Type B pancreatic cell (in vitro differentiated cells): ENCODE results near the gene WARS2. TPM values are rescaled to one million over a fixed set of nuclear protein-coding genes. Genes with fewer than 3 reads are reported as not detected.

Source experiments
- DNase-seq: peaks from one replicate; pipeline ENCODE4 v3.0.0; 2021; ENCODE audit warnings: mixed read lengths; ENCODE audit not compliant: unreplicated experiment; ENCODE audit errors: extremely low spot score
- H3K27ac Mint-ChIP-seq: 2 replicates; pipeline ENCODE4 v1.8.0; 2021; ENCODE audit warnings: mild to moderate bottlenecking, mixed read lengths
- H3K27me3 Mint-ChIP-seq: 2 replicates; pipeline ENCODE4 v1.8.0; 2021; ENCODE audit warnings: mixed read lengths
- H3K36me3 Mint-ChIP-seq: 2 replicates; pipeline ENCODE4 v1.8.0; 2021; ENCODE audit warnings: mixed read lengths
- H3K4me1 Mint-ChIP-seq: one replicate; pipeline ENCODE4 v1.8.0; 2021; ENCODE audit warnings: mixed read lengths; ENCODE audit not compliant: unreplicated experiment
- H3K4me3 Mint-ChIP-seq: 2 replicates; pipeline ENCODE4 v1.8.0; 2021; ENCODE audit warnings: mild to moderate bottlenecking, mixed read lengths
- H3K9me3 Mint-ChIP-seq: 2 replicates; pipeline ENCODE4 v1.8.0; 2021; ENCODE audit warnings: mixed read lengths
- CTCF ChIP-seq: fragments of 200-600 bp; sonication (generic); conservative IDR thresholded peaks from 2 replicates; pipeline ENCODE4 v1.5.0; 2021; ENCODE audit warnings: antibody characterized with exemption, mild to moderate bottlenecking
- total RNA-seq: library from RNA; stranded (reverse); gene quantifications from 2 replicates; pipeline ENCODE4 v1.2.1, GENCODE V29; 2021; ENCODE audit warnings: low replicate concordance

Gene WARS2
- total RNA-seq, 1 donor from 2014 or later: 13.8 TPM

DNA sequence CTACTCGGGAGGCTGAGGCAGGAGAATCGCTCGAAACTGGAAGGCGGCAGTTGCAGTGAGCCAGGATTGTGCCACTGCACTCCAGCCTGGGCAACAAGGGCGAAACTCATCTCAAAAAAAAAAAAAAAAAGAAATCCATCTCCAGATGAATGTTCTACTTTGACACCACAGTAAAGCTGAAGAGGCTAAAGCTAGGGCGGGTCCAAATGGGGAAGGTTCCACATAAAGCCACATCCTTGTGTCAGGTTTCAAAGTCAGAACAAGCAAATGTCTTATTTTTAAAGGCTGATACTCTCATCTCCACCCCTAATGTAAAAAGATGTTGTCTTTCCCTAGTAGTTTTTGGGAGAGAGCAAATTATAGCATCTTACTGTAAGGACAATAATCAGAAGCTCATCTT is 4.4 kb upstream of the WARS2 start:
- peaks cover 16% of the 10 kb centered on the region for H3K36me3 Mint-ChIP-seq
- H3K4me1 Mint-ChIP-seq: peaks cover 16% of the 10 kb centered on the region
- no peak for TF ChIP-seq CTCF
- no peak overlapping the region for H3K27ac Mint-ChIP-seq
- H3K27me3 Mint-ChIP-seq: no peaks in the 10 kb centered on the region
- DNase-seq: no peak
- H3K4me3 Mint-ChIP-seq: no peak overlapping the region
- H3K9me3 Mint-ChIP-seq: no peaks in the 10 kb centered on the region

DNA sequence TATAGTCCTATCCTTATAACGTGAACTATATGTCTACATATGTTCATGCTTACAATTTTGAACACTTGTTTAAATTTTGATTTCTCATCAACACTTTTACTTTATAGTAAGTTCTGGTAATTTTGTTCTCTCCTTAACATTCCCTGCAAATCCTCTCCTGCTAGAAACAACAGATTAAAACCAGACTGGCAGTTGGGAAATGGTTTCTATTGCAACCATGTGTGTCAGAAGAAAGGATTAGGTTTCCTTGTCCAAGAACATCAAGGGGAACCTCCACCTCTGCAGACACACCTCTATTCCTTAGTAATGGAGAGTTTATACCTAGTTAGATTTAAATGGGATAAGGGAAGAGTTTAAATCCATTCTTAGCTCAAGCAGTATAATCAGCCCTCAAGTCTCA is 3.3 kb upstream of the WARS2 start:
- DNase-seq: no peak
- no peaks in the 10 kb centered on the region for H3K27me3 Mint-ChIP-seq
- H3K27ac Mint-ChIP-seq: no peak overlapping the region
- H3K4me3 Mint-ChIP-seq: no peak overlapping the region
- H3K4me1 Mint-ChIP-seq: peaks cover 16% of the 10 kb centered on the region
- no peaks in the 10 kb centered on the region for H3K9me3 Mint-ChIP-seq
- H3K36me3 Mint-ChIP-seq: peaks cover 16% of the 10 kb centered on the region
- TF ChIP-seq CTCF: no peak

- Mint-ChIP-seq H3K27ac (no peak overlapping the region), H3K4me3 (no peak overlapping the region), H3K9me3 (no peaks in the 10 kb centered on the region)
These were observed 1.2 kb upstream of the WARS2 start for GRCh38 chr1:119141660-119142059.

GRCh38 chr1:119141020-119141424 is 569 bp upstream of the WARS2 start:
- no peaks in the 10 kb centered on the region for H3K27me3 Mint-ChIP-seq
- no peak overlapping the region for H3K4me3 Mint-ChIP-seq
- H3K9me3 Mint-ChIP-seq: no peaks in the 10 kb centered on the region
- H3K36me3 Mint-ChIP-seq: peaks cover 16% of the 10 kb centered on the region
- H3K27ac Mint-ChIP-seq: no peak overlapping the region
- peak; percentile 49 for TF ChIP-seq CTCF
- DNase-seq: no peak
- peaks cover 20% of the 10 kb centered on the region for H3K4me1 Mint-ChIP-seq

More at GRCh38 chr1:119141660-119142059, 1.2 kb upstream of the WARS2 start:
- no peaks in the 10 kb centered on the region for H3K27me3 Mint-ChIP-seq
- H3K4me1 Mint-ChIP-seq: peaks cover 20% of the 10 kb centered on the region
- H3K36me3 Mint-ChIP-seq: peaks cover 16% of the 10 kb centered on the region
- no peak for TF ChIP-seq CTCF
- DNase-seq: no peak

DNA sequence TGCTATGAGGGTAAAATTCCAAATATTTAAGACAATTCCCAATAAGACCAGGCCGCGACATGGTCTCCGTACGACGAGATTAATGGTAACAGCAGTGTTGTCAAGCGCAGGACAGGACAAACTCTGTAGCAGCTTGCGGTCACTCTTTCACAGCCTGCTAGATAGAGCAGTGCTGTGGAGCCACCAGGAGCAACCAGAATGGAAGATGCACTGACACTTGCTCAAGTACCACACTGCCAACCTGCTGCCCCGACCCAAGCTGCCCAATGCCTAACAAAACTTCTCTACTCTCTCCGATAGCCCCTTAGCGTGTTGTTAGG is 636 bp downstream of the WARS2 start:
- peaks cover 16% of the 10 kb centered on the region for H3K36me3 Mint-ChIP-seq
- DNase-seq: no peak
- no peaks in the 10 kb centered on the region for H3K27me3 Mint-ChIP-seq
- no peak overlapping the region for H3K27ac Mint-ChIP-seq
- no peak overlapping the region for H3K4me3 Mint-ChIP-seq
- peaks cover 21% of the 10 kb centered on the region for H3K4me1 Mint-ChIP-seq
- no peaks in the 10 kb centered on the region for H3K9me3 Mint-ChIP-seq
- no peak for TF ChIP-seq CTCF

DNA sequence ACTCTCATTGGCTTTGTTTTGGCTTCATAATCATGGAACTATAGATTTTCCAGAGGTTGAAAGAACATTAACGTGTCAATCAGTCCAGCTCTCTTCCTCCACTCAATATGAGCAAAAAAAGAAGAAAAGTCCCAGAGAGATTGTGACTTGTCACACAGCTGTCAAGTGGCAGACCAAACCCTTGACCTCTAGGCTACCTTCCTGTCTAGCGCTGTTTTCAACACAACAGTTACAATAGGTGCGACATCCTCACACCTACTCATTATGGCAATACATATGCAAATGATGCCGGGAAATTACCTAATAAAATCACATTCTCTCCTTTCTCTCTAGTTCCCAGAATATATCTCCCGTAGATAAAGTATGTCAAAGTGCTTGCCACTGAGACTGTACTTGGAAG is 1.1 kb downstream of the WARS2 start:
- H3K9me3 Mint-ChIP-seq: no peaks in the 10 kb centered on the region
- no peak for TF ChIP-seq CTCF
- H3K36me3 Mint-ChIP-seq: peaks cover 16% of the 10 kb centered on the region
- no peak overlapping the region for H3K4me3 Mint-ChIP-seq
- no peaks in the 10 kb centered on the region for H3K27me3 Mint-ChIP-seq
- DNase-seq: no peak
- peaks cover 26% of the 10 kb centered on the region for H3K4me1 Mint-ChIP-seq
- H3K27ac Mint-ChIP-seq: no peak overlapping the region
